Measurements from ENCODE around the gene TGM2. TPM values are rescaled to one million over a fixed set of nuclear protein-coding genes. Genes with fewer than 3 reads are reported as not detected.

Gene TGM2
- 10 to 100 TPM; 13.1 to 20.0 TPM for total RNA-seq

GRCh38 chr20:38165089-38165965 is at the start of gene TGM2:
TGM2 (minus strand) TSS chr20:38165270; CDS start chr20:38165198, 72 bp downstream.

Small RNA genes lying within 50 kb of the gene (small RNA-seq; reads per million reads assigned to genes)
- gene RN7SL237P, result 0 reads per million in 2 donors

Other genes with a start within 250 kb of the TGM2 start
- gene TTI1, start 131.8 kb downstream of the TGM2 start, total RNA-seq, result 10 to 100 TPM; 16.2 to 31.3 TPM
- gene RPRD1B, start 131.5 kb downstream of the TGM2 start, total RNA-seq, result 10 to 100 TPM; 17.2 to 22.0 TPM
- gene KIAA1755, start 95.5 kb upstream of the TGM2 start, total RNA-seq, result 1 to 10 TPM; 1.3 to 1.7 TPM
- gene BPI, start 138.9 kb upstream of the TGM2 start, total RNA-seq, result not detected
- gene LBP, start 181.2 kb upstream of the TGM2 start, total RNA-seq, result not detected